Heart left ventricle (tissue), 13 donors: Measurements from ENCODE around the gene PRSS37.

Experiments used
- CTCF ChIP-seq, 12 donors: fragments of 200-600 bp; sonication (generic) in 4 of 12; IDR thresholded peaks; one replicate each; pipeline versions ENCODE4 v1.5.0 to v1.8.0; 2018 to 2022; ENCODE audit warnings: antibody characterized with exemption in 12 of 12, mild to moderate bottlenecking in 5 of 12
- POLR2A ChIP-seq, 2 donors: fragments of 450-650 bp; IDR thresholded peaks; one replicate each; pipeline ENCODE4 v1.6.1; 2017; ENCODE audit warnings: antibody characterized with exemption in 2 of 2, mild to moderate bottlenecking in 2 of 2, moderate library complexity in 2 of 2
- donor health status: ischemic (EF 13 %, LVEDD 7.1; RV severe dilation, severe dysfunction).
- donor health status: DM: no; HTN: yes; CAD: no.
- donor health status: DM: no; HTN: no; CAD: no.
- donor health status: ischemic (EF 25% LVEDD 6.9; RV normal size, moderate dysfunction).
- donor health status: ischemic (EF 25% LVEDD 5.7; RV mildly dilated, moderate dysfunction).
- donor health status: ischemic (EF 35%, LVEDD 5.7; RV mildly dilated, moderate dysfunction).
- donor health status: nonischemic (EF 11% LVEDD 7.7; RV severe dilation, severe dysfunction).
- donor health status: DM: yes; HTN: yes; CAD: no.
- donor health status: PGD.
- donor health status: ischemic (EF 29% LVEDD 5.4; RV normal size, mild dysfunction).
- donor health status: nonischemic (EF 23%, LVEDD 6.1; RV moderate dilation, normal function).

- TF ChIP-seq POLR2A (IDR thresholded peaks at IDR 0.05) (no peak), CTCF (IDR thresholded peaks at IDR 0.05) (no peak)
Observed at GRCh38 chr7:141874787-141875186, 33.5 kb upstream of the PRSS37 start.
